HEK293 (cell line): ENCODE data around the gene MAP7.

Source experiments
- CTCF ChIA-PET: fragments of 350-600 bp; formaldehyde crosslinking; extraction: SDS; loops from one replicate; lab custom pipeline; 2021; ENCODE audit warnings: antibody characterized with exemption; lab: Yijun Ruan, JAX
- POLR2A ChIA-PET: fragments of 300-600 bp; formaldehyde crosslinking; extraction: SDS; loops from one replicate; lab custom pipeline; 2020; ENCODE audit warnings: antibody characterized with exemption, inconsistent platforms; lab: Yijun Ruan, JAX
- H3K27ac ChIP-seq: fragments of 200-500 bp; sonication (Bioruptor generic); 2 replicates; pipeline ENCODE4 v1.5.1; 2014; ENCODE audit warnings: low read depth, low read length, control low read depth, inconsistent platforms; ENCODE audit errors: extremely low read depth
- H3K36me3 ChIP-seq, 2 experiments: fragments of 200-500 bp in 1 of 2; sonication (Bioruptor generic) in 1 of 2; 1 replicate in 1 of 2; 2 replicates in 1 of 2; pipeline ENCODE4 v1.5.1; 2014 to 2017; ENCODE audit warnings: inconsistent platforms in 2 of 2, low read length in 2 of 2; ENCODE audit not compliant: control insufficient read depth in 2 of 2, insufficient read depth in 1 of 2
- H3K4me1 ChIP-seq: fragments of 200-500 bp; sonication (Bioruptor generic); 2 replicates; pipeline ENCODE4 v1.5.1; 2014; ENCODE audit warnings: mild to moderate bottlenecking, low read length, inconsistent platforms; ENCODE audit not compliant: control insufficient read depth, insufficient read depth
- H3K4me3 ChIP-seq: 2 replicates; pipeline ENCODE4 v1.5.1; 2011; ENCODE audit warnings: low read depth, mild to moderate bottlenecking, control low read depth, low read length, moderate library complexity
- H3K9me3 ChIP-seq: fragments of 200-500 bp; sonication (Bioruptor generic); 2 replicates; pipeline ENCODE4 v1.5.1; 2014; ENCODE audit warnings: low read depth, low read length, inconsistent platforms; ENCODE audit not compliant: control insufficient read depth, insufficient read depth
- GLIS2 ChIP-seq: fragments of 450-650 bp; formaldehyde crosslinking; IDR thresholded peaks from 2 replicates; pipeline ENCODE4 v1.5.1; 2016; ENCODE audit warnings: missing biosample characterization, missing genetic modification characterization
- HOXD13 ChIP-seq: sonication (generic); formaldehyde crosslinking; IDR thresholded peaks from 2 replicates; pipeline ENCODE4 v1.8.0; 2022; ENCODE audit warnings: missing genetic modification reagents, borderline replicate concordance
- REST ChIP-seq: fragments of 450-650 bp; formaldehyde crosslinking; IDR thresholded peaks from 2 replicates; pipeline ENCODE4 v1.5.1; 2016; ENCODE audit warnings: missing biosample characterization, missing genetic modification characterization
- SALL2 ChIP-seq: fragments of 450-650 bp; formaldehyde crosslinking; IDR thresholded peaks from 2 replicates; pipeline ENCODE4 v1.5.0; 2017; ENCODE audit warnings: missing biosample characterization, mild to moderate bottlenecking, missing genetic modification characterization, borderline replicate concordance
- TSHZ1 ChIP-seq: fragments of 450-650 bp; formaldehyde crosslinking; IDR thresholded peaks from 2 replicates; pipeline ENCODE4 v1.5.1; 2016; ENCODE audit warnings: missing biosample characterization, missing genetic modification characterization, borderline replicate concordance
- WT1 ChIP-seq: fragments of 450-650 bp; formaldehyde crosslinking; IDR thresholded peaks from 2 replicates; pipeline ENCODE4 v1.5.1; 2016; ENCODE audit warnings: missing biosample characterization, missing genetic modification characterization
- ZBTB1 ChIP-seq: fragments of 450-650 bp; formaldehyde crosslinking; IDR thresholded peaks from 2 replicates; pipeline ENCODE4 v1.5.1; 2016; ENCODE audit warnings: missing biosample characterization, missing genetic modification characterization
- ZBTB20 ChIP-seq: fragments of 450-650 bp; formaldehyde crosslinking; IDR thresholded peaks from 2 replicates; pipeline ENCODE4 v1.5.1; 2016; ENCODE audit warnings: missing biosample characterization, missing genetic modification characterization
- ZBTB6 ChIP-seq: fragments of 450-650 bp; formaldehyde crosslinking; IDR thresholded peaks from 2 replicates; pipeline ENCODE4 v1.5.1; 2017; ENCODE audit warnings: missing biosample characterization, missing genetic modification characterization
- ZEB2 ChIP-seq: fragments of 450-650 bp; formaldehyde crosslinking; IDR thresholded peaks from 2 replicates; pipeline ENCODE4 v1.5.1; 2016; ENCODE audit warnings: missing biosample characterization, missing genetic modification characterization
- ZIC2 ChIP-seq: fragments of 450-650 bp; formaldehyde crosslinking; IDR thresholded peaks from 2 replicates; pipeline ENCODE4 v1.5.1; 2016; ENCODE audit warnings: missing biosample characterization, missing genetic modification characterization
- ZNF148 ChIP-seq: fragments of 450-650 bp; formaldehyde crosslinking; IDR thresholded peaks from 2 replicates; pipeline ENCODE4 v1.5.0; 2017; ENCODE audit warnings: missing biosample characterization, missing genetic modification characterization, borderline replicate concordance
- ZNF2 ChIP-seq: fragments of 450-650 bp; formaldehyde crosslinking; IDR thresholded peaks from 2 replicates; pipeline ENCODE4 v1.5.1; 2016; ENCODE audit warnings: missing biosample characterization, missing genetic modification characterization
- ZNF335 ChIP-seq: fragments of 450-650 bp; formaldehyde crosslinking; conservative IDR thresholded peaks from 2 replicates; pipeline ENCODE4 v1.5.1; 2016; ENCODE audit warnings: missing biosample characterization, missing genetic modification characterization
- ZNF404 ChIP-seq: fragments of 450-650 bp; formaldehyde crosslinking; IDR thresholded peaks from 2 replicates; pipeline ENCODE4 v1.5.1; 2017; ENCODE audit warnings: missing biosample characterization, missing genetic modification characterization
- ZNF488 ChIP-seq: fragments of 450-650 bp; formaldehyde crosslinking; IDR thresholded peaks from 2 replicates; pipeline ENCODE4 v1.5.1; 2016; ENCODE audit warnings: missing biosample characterization, missing genetic modification characterization
- ZNF544 ChIP-seq: fragments of 450-650 bp; formaldehyde crosslinking; IDR thresholded peaks from 2 replicates; pipeline ENCODE4 v1.5.0; 2017; ENCODE audit warnings: missing biosample characterization, missing genetic modification characterization
- ZNF624 ChIP-seq: fragments of 450-650 bp; formaldehyde crosslinking; IDR thresholded peaks from 2 replicates; pipeline ENCODE4 v1.5.1; 2017; ENCODE audit warnings: missing biosample characterization, missing genetic modification characterization
- ZNF629 ChIP-seq: fragments of 450-650 bp; formaldehyde crosslinking; IDR thresholded peaks from 2 replicates; pipeline ENCODE4 v1.5.1; 2017; ENCODE audit warnings: missing biosample characterization, missing genetic modification characterization
- ZNF747 ChIP-seq: fragments of 450-650 bp; formaldehyde crosslinking; IDR thresholded peaks from 2 replicates; pipeline ENCODE4 v1.5.1; 2016; ENCODE audit warnings: missing biosample characterization, missing genetic modification characterization
- ZNF777 ChIP-seq: fragments of 450-650 bp; formaldehyde crosslinking; IDR thresholded peaks from 2 replicates; pipeline ENCODE4 v1.5.1; 2017; ENCODE audit warnings: missing biosample characterization, missing genetic modification characterization, borderline replicate concordance
- ZNF791 ChIP-seq: fragments of 450-650 bp; formaldehyde crosslinking; IDR thresholded peaks from 2 replicates; pipeline ENCODE4 v1.5.1; 2016; ENCODE audit warnings: missing biosample characterization, missing genetic modification characterization

Gene MAP7

GRCh38 chr6:136464874-136465273, 85.3 kb downstream of the MAP7 start:
- ChIA-PET POLR2A (no interaction called here), CTCF (interaction anchor here (0.7 to 1.2 kb wide), 2 partner anchors 30 to 346 kb away, joined by 4 to 7 read pairs; no protein-coding TSS in a partner anchor)
- H3K9me3 ChIP-seq = no peaks in the 10 kb centered on the region
- no peak overlapping the region for H3K27ac ChIP-seq
- H3K36me3 ChIP-seq = no peaks in the 10 kb centered on the region
- H3K4me3 ChIP-seq = no peak overlapping the region
- TF ChIP-seq TSHZ1 (no peak), REST (tag by site-specific recombination) (peak; percentile 61)
- TF ChIP-seq, all 188 proteins: peak for 1
- H3K4me1 ChIP-seq = peaks cover 25% of the 10 kb centered on the region

- peaks cover 25% of the 10 kb centered on the region for H3K4me1 ChIP-seq
- no peak overlapping the region for H3K27ac ChIP-seq
- no peaks in the 10 kb centered on the region for H3K36me3 ChIP-seq
- H3K4me3 ChIP-seq = no peak overlapping the region
- ChIA-PET POLR2A (no interaction called here), CTCF (no interaction called here)
- no peaks in the 10 kb centered on the region for H3K9me3 ChIP-seq
- TF ChIP-seq ZBTB20 (no peak), ZNF777 (tag by site-specific recombination) (no peak), ZBTB6 (no peak), ZNF148 (tag by site-specific recombination) (no peak), ZNF544 (tag by site-specific recombination) (no peak), ZNF2 (tag by site-specific recombination) (no peak)
Measured at GRCh38 chr6:136464148-136464547, 86.1 kb downstream of the MAP7 start.

GRCh38 chr6:136463743-136464142, 86.5 kb downstream of the MAP7 start:
- no peaks in the 10 kb centered on the region for H3K9me3 ChIP-seq
- no peaks in the 10 kb centered on the region for H3K36me3 ChIP-seq
- ChIA-PET POLR2A (no interaction called here), CTCF (no interaction called here)
- peaks cover 25% of the 10 kb centered on the region for H3K4me1 ChIP-seq
- H3K27ac ChIP-seq = no peak overlapping the region
- H3K4me3 ChIP-seq = no peak overlapping the region
- TF ChIP-seq ZNF629 (tag by site-specific recombination) (no peak), ZNF488 (no peak), HOXD13 (CRISPR knock-in tag) (no peak), ZBTB1 (tag by site-specific recombination) (no peak), ZNF791 (tag by site-specific recombination) (no peak), WT1 (tag by site-specific recombination) (no peak), ZNF404 (tag by site-specific recombination) (no peak), SALL2 (no peak), ZEB2 (tag by site-specific recombination) (no peak), ZIC2 (tag by site-specific recombination) (no peak), ZNF747 (tag by site-specific recombination) (no peak), ZNF335 (tag by site-specific recombination) (no peak), ZNF624 (tag by site-specific recombination) (no peak), GLIS2 (tag by site-specific recombination) (no peak)
